HG03159 (cell line): ENCODE data around the gene C6orf118.

Source experiments
- ATAC-seq: cut with Tn5 transposase; IDR thresholded peaks from one replicate; pipeline ENCODE4 v1.9.1; 2021; ENCODE audit warnings: mild to moderate bottlenecking, moderate library complexity; ENCODE audit not compliant: unreplicated experiment

The C6orf118 gene

DNA sequence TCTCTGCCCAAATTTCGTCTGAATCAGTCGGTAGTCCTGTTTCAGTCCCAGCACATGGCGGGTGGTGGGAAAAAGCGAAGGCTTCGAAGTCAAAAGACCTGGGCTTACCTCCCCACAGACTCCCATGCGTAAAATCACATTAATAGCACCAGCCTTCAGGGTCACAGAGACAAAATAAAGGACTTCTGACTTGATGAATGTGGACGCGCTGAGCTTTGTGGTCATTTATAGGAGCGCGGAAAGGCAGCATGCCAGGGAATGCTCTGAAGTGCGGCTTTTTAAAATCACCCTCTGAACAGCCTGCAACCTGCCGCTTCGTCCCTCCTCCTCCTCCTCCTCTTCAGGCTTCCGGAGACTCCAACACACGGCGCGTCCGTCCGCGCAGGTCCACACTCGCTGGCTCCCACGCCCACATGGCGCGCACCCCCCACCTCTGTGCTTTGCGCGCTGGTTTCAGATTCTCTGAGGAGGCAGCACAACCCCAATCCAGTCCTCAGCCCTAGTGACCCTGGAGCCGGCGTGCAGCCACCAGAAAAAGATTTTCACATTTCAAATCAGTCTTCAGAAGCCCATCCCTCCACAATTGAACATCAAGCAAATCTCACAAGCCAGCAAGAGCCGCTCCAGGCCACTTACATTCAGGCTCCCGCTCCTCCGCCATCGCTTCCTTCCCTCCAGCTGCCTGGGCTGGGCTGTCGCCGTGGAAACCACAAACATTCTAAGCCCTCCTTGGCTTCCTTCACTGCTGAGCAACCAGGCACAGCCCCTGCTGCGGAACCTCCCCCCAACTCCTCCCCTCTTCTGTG is at the start of gene C6orf118:
Gene C6orf118 (minus strand): TSS at position 680 of the 806 bp plus-strand sequence. CDS start 19 bp downstream, at position 661.
- ATAC-seq: no peak

GRCh38 chr6:165345700-165346099 is 36.3 kb upstream of the C6orf118 start:
- ATAC-seq: no peak

DNA sequence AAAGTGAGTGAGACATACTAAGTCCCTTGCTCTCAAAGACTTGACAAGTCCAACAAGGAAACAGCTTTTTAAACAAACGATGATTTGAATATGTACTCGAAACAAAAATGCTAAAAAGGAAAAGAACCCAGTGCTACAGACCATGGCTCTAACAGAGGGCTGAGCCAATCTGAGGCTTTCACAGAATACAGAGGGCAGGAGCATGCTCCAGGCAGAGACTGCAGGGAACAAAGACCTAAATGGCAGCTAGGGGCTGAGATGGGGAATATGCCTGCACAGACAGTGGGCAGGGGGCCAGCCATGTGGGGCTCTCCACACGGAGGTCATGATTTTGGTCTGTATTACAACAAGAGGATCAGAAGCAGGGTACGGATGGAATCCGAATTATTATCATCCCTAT is 31.1 kb upstream of the C6orf118 start:
- ATAC-seq: no peak

GRCh38 chr6:165325609-165326008 is 16.2 kb upstream of the C6orf118 start:
- no peak for ATAC-seq

GRCh38 chr6:165321555-165322145 is 12.2 kb upstream of the C6orf118 start:
- no peak for ATAC-seq

GRCh38 chr6:165321150-165321549 is 11.7 kb upstream of the C6orf118 start:
- no peak for ATAC-seq

GRCh38 chr6:165317723-165318122 is 8.3 kb upstream of the C6orf118 start:
- no peak for ATAC-seq

GRCh38 chr6:165306955-165307354 is 2.5 kb downstream of the C6orf118 start:
- ATAC-seq: no peak

DNA sequence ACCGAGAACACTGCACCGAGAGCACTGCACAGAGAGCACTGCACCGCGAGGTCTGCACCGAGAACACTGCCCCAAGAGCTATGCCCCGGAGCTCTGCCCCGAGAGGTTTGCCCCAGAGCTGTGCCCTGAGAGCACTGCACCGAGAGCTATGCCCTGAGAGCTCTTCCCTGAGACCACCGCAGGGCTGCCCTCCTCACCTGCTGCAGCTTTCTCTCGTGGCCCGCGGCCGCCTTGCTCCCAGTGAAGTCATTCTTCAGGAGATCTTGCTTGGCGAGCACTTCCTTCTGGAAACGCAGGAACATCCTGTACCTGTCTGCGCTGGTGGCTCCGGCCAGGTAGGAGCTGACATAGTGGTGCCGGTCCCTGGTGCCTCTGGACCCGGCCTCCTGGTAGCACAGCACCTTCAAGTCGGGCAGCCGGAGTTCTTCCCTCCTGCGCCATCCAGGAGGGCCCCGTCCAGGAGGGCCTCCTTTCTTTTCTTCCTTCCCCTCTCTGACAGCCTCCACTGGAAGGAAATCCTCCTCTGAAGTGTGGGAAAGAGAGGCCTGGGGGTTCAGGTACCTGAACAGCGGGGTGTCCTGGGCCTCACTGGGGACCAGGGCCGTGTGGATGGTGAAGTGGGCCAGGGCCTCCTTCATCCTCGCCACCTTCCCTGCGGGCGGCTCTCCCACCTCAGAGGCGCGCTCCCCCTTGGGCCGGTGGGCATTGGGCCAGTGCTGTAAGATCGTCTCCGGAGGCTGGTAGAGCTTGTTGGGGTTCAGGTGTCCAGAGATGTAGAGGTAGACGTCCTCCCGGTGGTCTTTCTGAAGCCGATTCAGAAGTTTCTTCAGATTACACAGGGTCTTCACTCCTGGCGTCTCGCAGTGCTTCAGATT is 7.8 kb downstream of the C6orf118 start:
- no peak for ATAC-seq

DNA sequence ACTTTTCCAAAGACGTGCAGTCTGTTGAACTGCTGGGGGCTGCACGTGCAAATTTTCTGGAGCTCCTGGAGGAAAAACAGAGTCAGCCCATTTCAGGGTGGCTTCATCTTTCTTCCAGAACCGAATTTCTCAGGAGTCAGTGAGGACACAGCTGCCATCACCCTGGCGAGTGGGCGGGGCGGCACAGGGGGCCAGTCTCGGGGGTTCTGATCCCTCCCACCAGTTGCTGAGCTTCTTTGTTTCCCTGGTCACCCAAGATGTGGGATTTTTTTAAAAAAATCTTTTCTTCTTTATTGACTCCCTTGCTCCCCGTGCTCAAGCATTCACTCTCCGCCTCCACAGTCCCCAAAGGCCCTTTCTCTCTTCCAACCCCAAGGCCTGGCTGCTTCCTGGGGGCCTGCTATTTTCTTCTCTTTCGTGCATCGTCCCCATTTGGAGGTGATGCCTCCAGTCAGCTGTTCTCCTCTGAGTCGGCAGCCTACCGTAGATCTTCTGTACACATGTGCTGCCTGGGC is 8.9 kb downstream of the C6orf118 start:
- ATAC-seq: no peak

DNA sequence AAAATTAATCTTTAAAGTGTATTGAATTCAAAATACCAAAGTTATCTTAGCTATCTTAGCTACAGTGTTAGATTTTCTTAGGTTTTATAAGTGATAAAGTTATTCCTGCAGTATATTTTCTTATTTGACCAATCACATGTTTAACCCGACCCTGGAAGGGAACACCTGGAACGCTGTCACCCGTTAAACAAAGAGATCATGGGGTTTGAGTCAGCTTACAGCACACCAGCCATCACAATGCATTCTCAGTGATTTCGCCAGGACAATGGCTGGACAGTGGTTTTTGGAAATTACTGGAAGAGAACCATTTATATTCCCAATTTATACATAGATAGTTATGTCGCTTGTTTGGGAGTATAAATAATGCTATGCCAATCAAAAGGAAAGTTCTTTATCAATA is 10.5 kb downstream of the C6orf118 start:
- no peak for ATAC-seq

DNA sequence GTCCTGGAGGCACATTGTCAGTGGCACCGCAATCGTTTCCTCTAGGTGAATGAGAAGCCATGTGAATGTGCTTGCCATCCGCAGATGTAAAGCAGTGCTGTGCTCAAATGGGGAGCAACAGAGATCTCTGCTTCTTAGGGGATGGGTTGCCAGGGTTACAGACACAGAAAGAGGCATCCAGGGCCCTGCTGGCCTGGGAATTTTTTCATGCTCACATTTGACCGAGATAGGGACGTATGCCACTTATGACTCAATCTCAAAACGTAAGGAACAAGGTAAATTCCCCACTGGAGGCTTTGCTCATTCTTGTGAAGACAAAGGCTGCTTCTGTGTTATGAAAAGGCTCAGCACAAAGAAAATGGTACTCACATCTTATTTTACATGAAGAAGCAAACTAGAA is 11.0 kb downstream of the C6orf118 start:
- no peak for ATAC-seq

DNA sequence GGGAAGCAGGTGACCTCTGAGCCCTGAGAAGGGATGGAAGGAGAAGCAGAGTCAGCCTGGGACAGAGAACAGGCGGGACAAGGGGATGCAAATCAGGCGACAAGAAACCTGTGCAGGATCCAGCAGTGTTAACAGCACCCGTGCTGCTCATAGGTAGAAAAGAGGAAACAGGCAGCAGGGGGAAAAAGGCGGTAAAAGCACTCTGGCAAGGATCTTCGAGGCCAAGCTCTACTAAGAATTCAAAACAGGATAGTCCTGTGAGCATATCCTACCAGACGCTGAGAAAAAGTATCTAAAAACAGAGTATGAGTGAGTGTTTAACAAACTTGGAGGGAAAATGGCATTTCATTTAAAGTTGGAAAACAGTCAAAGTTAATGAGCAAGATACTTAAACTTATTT is 16.7 kb downstream of the C6orf118 start:
- no peak for ATAC-seq

DNA sequence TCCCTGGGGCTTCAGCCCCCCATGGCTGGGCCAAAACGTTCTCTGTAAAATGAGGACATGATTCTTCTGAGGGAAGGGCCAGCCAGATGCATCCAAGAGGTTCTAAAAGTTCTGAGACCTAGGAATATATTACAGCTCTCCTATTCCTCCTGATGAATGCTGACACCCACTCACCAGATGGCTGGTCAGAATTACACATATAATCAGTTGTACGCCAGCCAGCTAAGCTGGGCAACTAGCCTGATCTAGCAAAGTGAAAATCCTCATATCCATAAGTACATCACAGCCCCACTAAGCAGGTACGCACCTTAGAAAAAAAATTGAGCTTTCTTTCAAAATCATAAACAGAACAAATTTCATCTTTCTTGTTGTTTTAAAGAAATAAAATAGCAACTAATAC is 34.8 kb downstream of the C6orf118 start:
- ATAC-seq: no peak

- ATAC-seq: no peak
These were observed 36.8 kb downstream of the C6orf118 start for GRCh38 chr6:165272585-165272984.

DNA sequence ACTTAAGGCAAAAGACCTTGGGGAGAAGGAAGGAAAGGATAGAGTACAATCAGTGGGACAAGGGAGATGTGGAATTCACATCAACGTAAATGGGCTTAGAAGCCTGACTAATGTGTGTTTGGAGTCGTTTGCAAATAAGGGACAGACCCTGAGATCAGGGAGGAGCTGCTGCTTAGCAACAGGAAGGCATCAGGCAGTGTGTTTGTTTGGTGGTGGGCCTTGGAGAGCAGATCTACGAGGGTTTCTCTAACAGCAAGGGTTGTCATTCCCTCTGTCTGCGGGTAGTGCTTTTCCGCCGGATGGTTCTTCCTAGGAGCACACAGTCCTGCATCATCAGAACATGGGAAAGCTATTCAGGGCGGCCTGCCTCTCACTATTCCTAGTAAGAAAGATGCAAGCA is 40.4 kb downstream of the C6orf118 start:
- ATAC-seq: no peak

- ATAC-seq: no peak
These were observed 42.8 kb downstream of the C6orf118 start for GRCh38 chr6:165266621-165267020.

- ATAC-seq: no peak
These were observed 43.2 kb downstream of the C6orf118 start for GRCh38 chr6:165266191-165266590.

GRCh38 chr6:165260462-165260861 is 48.9 kb downstream of the C6orf118 start:
- no peak for ATAC-seq

DNA sequence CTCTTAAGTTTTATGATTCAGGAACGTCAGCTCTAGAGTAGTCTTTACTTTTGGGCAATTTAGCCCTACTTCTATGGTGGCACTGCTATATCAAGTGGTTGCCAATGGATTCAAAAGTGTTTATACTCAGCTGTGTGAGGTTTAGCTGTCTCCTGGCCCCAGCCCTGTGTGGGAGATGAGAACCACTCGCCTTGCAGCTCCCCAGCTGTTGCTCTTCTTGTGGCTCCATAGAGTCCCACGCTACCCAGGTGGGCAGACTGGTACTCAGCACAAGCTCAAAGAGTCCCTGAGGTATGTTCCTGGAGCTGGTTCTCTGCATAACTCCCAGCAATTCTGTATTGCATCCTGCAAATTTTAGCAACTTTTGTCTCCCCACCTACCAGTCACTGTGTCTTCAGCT is 59.6 kb downstream of the C6orf118 start:
- no peak for ATAC-seq

GRCh38 chr6:165245701-165246100 is 63.7 kb downstream of the C6orf118 start:
- ATAC-seq: no peak
